Stomach (tissue), 9 donors: ENCODE data around the gene AADACL4. TPM values are rescaled to one million over a fixed set of nuclear protein-coding genes. Genes with fewer than 3 reads are reported as not detected.

ENCODE experiments used
- DNase-seq, 2 donors: peaks; one replicate each; pipeline versions ENCODE4 v3.0.0 to v3.0.0-alpha.2; 2013 to 2019
- H3K27ac ChIP-seq, 5 donors: fragments of 200-600 bp in 4 of 5; sonication (generic) in 4 of 5; one replicate each; pipeline ENCODE4 v1.5.1; 2013 to 2019; ENCODE audit warnings: mild to moderate bottlenecking in 1 of 5, moderate library complexity in 1 of 5
- H3K27me3 ChIP-seq, 3 donors: fragments of 200-600 bp; sonication (generic); one replicate each; pipeline ENCODE4 v1.5.1; 2017 to 2019; ENCODE audit warnings: mixed run types in 1 of 3
- H3K36me3 ChIP-seq, 4 donors: fragments of 200-600 bp; sonication (generic); 1 replicate in 3 of 4; 2 replicates in 1 of 4; pipeline ENCODE4 v1.5.1; 2016 to 2019
- H3K4me1 ChIP-seq, 4 donors: fragments of 200-600 bp; sonication (generic); one replicate each; pipeline ENCODE4 v1.5.1; 2016 to 2019
- H3K4me3 ChIP-seq, 4 donors: fragments of 200-600 bp; sonication (generic) in 3 of 4; one replicate each; pipeline ENCODE4 v1.5.1; 2016 to 2019; ENCODE audit warnings: mild to moderate bottlenecking in 1 of 4
- H3K9me3 ChIP-seq, 4 donors: fragments of 200-600 bp; sonication (generic); one replicate each; pipeline ENCODE4 v1.5.1; 2016 to 2019
- CTCF ChIP-seq, 7 experiments: fragments of 450-650 bp in 4 of 7; fragments of 200-600 bp in 3 of 7; sonication (generic) in 3 of 7; IDR thresholded peaks; one replicate each; pipeline ENCODE4 v1.5.1; 2016 to 2019; ENCODE audit warnings: antibody characterized with exemption in 7 of 7, control low read depth in 2 of 7, mild to moderate bottlenecking in 1 of 7
- EP300 ChIP-seq: sonication (generic); formaldehyde crosslinking; IDR thresholded peaks from one replicate; pipeline ENCODE4 v1.6.1; 2017; ENCODE audit warnings: antibody characterized with exemption
- POLR2A ChIP-seq, 4 donors: fragments of 450-650 bp; IDR thresholded peaks; one replicate each; pipeline ENCODE4 v1.6.1; 2016; ENCODE audit warnings: antibody characterized with exemption in 4 of 4, control low read depth in 2 of 4, mild to moderate bottlenecking in 1 of 4, moderate library complexity in 1 of 4
- POLR2AphosphoS5 ChIP-seq, 3 donors: sonication (generic); formaldehyde crosslinking; IDR thresholded peaks; one replicate each; pipeline ENCODE4 v1.6.1; 2016; ENCODE audit warnings: antibody characterized with exemption in 3 of 3
- WGBS, 5 donors: extraction: QIAGEN DNeasy Blood & Tissue Kit in 3 of 5; methylation state at CpG; one replicate each; pipeline versions ENCODE4 v1.1.5 to v1.1.7; 2013 to 2018; 5-methylcytosine and 5-hydroxymethylcytosine counted together
- intact Hi-C: fragments of 100-400 bp; cut with DNase I; formaldehyde crosslinking; loops from one replicate; pipeline ENCODE4 v1.15.1; 2023; ENCODE audit warnings: low total_unique reads
- polyA plus RNA-seq, 3 donors: library from polyadenylated mRNA; stranded (reverse); fragments of 200-250 nt; gene quantifications; one replicate each; pipeline ENCODE4 v1.2.3, GENCODE V29; 2013
- total RNA-seq, 5 donors: library from RNA; depleted of rRNA; stranded (reverse); fragments of >200 nt; gene quantifications; one replicate each; pipeline versions ENCODE4 v1.1.0 to v1.2.3, GENCODE V29; 2014 to 2016
- donor health status: healthy with polysubstance abuse.
- donor health status: Bipolar disorder and iron deficiency.
- donor health status: healthy.

AADACL4 gene
- total and polyA plus RNA-seq, 8 donors = not detected

- intact Hi-C loops = no loop called here
- DNase-seq = no peak
These were observed 30.7 kb upstream of the AADACL4 start for GRCh38 chr1:12613180-12613579.

GRCh38 chr1:12614402-12615158 lies 29.3 kb upstream of the AADACL4 start:
- peak overlapping the region; percentile 73 to 84 (median 77) for H3K4me3 ChIP-seq
- H3K9me3 ChIP-seq = no peaks in the 10 kb centered on the region
- intact Hi-C loops = no loop called here
- peaks cover 10 to 33% (median 29%) of the 10 kb centered on the region in 4 donors for H3K36me3 ChIP-seq
- TF ChIP-seq POLR2AphosphoS5 (IDR thresholded peaks at IDR 0.05) (no peak), CTCF (IDR thresholded peaks at IDR 0.05) (no peak), POLR2A (IDR thresholded peaks at IDR 0.05) (no peak), EP300 (no peak)
- no peak for DNase-seq
- peaks cover 0 to 7% (median 0%) of the 10 kb centered on the region in 3 donors for H3K27me3 ChIP-seq
- peak overlapping the region; percentile 95 to 98 (median 97) for H3K27ac ChIP-seq
- WGBS, 5 donors = 42 to 55% (median 46%) methylated on average over 7 of the region's 7 CpGs
- H3K4me1 ChIP-seq = peaks cover 39 to 79% (median 76%) of the 10 kb centered on the region in 4 donors

More at GRCh38 chr1:12613180-12613579, 30.7 kb upstream of the AADACL4 start:
- H3K4me3 ChIP-seq = no peak overlapping the region
- peaks cover 10 to 46% (median 34%) of the 10 kb centered on the region in 4 donors for H3K36me3 ChIP-seq
- TF ChIP-seq POLR2AphosphoS5 (IDR thresholded peaks at IDR 0.05) (no peak), CTCF (IDR thresholded peaks at IDR 0.05) (no peak), POLR2A (IDR thresholded peaks at IDR 0.05) (no peak), EP300 (no peak)
- peaks cover 0 to 7% (median 0%) of the 10 kb centered on the region in 3 donors for H3K27me3 ChIP-seq
- 79 to 90% (median 83%) methylated on average over 4 of the region's 4 CpGs for WGBS, 5 donors
- no peaks in the 10 kb centered on the region for H3K9me3 ChIP-seq
- peak overlapping the region in 3 of 5 donors; percentile 95 to 98 (median 98) for H3K27ac ChIP-seq
- H3K4me1 ChIP-seq = peaks cover 44 to 81% (median 72%) of the 10 kb centered on the region in 4 donors

- peaks cover 44 to 83% (median 77%) of the 10 kb centered on the region in 4 donors for H3K4me1 ChIP-seq
- 8 to 16% (median 12%) methylated on average over 12 of the region's 12 CpGs for WGBS, 5 donors
- TF ChIP-seq CTCF (IDR thresholded peaks at IDR 0.05) = no peak
- TF ChIP-seq POLR2A (IDR thresholded peaks at IDR 0.05) = no peak
- H3K27me3 ChIP-seq = peaks cover 0 to 7% (median 0%) of the 10 kb centered on the region in 3 donors
- peak overlapping the region; percentile 95 to 98 (median 97) for H3K27ac ChIP-seq
- H3K9me3 ChIP-seq = no peaks in the 10 kb centered on the region
- intact Hi-C loops = no loop called here
- peak overlapping the region; percentile 73 to 84 (median 77) for H3K4me3 ChIP-seq
- H3K36me3 ChIP-seq = peaks cover 7 to 31% (median 26%) of the 10 kb centered on the region in 4 donors
- DNase-seq = peak in 1 of 2 donors; percentile 41
These were observed 28.6 kb upstream of the AADACL4 start for GRCh38 chr1:12615159-12615864.

GRCh38 chr1:12615865-12616708 lies 27.8 kb upstream of the AADACL4 start:
- TF ChIP-seq POLR2AphosphoS5 (IDR thresholded peaks at IDR 0.05) (peak; percentile 34 to 92 (median 91)), EP300 (no peak), POLR2A (IDR thresholded peaks at IDR 0.05) (peak in 1 of 4 donors; percentile 52), CTCF (IDR thresholded peaks at IDR 0.05) (no peak)
- 3 to 11% (median 9%) methylated on average over 17 of the region's 17 CpGs for whole genome bisulfite sequencing, 5 donors
- Histone ChIP-seq H3K9me3 (no peaks in the 10 kb centered on the region), H3K4me3 (peak overlapping the region; percentile 73 to 84 (median 77)), H3K4me1 (peaks cover 47 to 91% (median 77%) of the 10 kb centered on the region in 4 donors), H3K36me3 (peaks cover 5 to 23% (median 19%) of the 10 kb centered on the region in 4 donors), H3K27ac (peak overlapping the region; percentile 95 to 98 (median 97)), H3K27me3 (peaks cover 0 to 7% (median 0%) of the 10 kb centered on the region in 3 donors)
- DNase-seq = peak; percentile 85 to 89
- intact Hi-C loops = no loop called here
